22Rv1 (cell line): Measurements from ENCODE around the gene LRRC18.

ENCODE experiments used
- ZFX ChIP-seq: fragments of 450-650 bp; IDR thresholded peaks from 2 replicates; pipeline ENCODE4 v1.6.1; 2017; ENCODE audit warnings: antibody characterized with exemption, borderline replicate concordance
- TF ChIP-seq, protein P1 (sequence below): fragments of 450-650 bp; IDR thresholded peaks from 2 replicates; pipeline ENCODE4 v1.5.1; 2017; ENCODE audit warnings: mild to moderate bottlenecking

DNA sequence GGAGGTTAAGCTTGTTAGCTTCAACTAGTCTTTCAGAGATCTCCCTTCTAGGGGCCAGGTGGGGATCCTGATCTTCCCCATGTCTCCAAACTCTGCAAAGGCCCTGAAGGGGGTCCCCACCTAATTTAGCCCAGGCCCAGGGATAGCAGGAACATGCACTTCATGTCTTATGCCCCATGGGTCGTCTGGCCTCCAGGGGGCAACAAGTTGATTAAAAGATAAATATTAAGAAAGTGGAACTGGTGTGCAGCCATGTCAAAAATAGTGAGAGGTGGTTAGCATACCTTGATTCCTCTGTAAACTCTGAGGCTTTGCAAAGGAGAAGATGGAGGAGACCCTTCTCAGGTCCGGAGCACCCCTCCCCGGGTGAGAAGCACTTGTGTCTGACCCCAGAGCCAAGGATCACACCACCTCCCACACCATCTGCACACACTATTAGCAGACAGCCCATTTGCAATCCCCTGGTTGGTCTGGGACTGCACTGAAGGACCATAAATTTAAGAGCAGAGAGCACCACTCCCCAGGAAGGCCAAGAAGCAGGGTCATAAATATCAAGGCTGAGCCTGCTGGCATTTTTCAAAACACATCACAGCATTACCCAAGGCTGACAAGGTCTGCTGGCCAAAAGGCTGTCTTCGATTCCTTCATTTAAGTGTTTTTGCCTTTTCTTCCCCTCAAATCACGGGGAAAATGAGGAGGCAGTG, 44.2 kb upstream of the LRRC18 start:
- TF ChIP-seq, protein P1, sequence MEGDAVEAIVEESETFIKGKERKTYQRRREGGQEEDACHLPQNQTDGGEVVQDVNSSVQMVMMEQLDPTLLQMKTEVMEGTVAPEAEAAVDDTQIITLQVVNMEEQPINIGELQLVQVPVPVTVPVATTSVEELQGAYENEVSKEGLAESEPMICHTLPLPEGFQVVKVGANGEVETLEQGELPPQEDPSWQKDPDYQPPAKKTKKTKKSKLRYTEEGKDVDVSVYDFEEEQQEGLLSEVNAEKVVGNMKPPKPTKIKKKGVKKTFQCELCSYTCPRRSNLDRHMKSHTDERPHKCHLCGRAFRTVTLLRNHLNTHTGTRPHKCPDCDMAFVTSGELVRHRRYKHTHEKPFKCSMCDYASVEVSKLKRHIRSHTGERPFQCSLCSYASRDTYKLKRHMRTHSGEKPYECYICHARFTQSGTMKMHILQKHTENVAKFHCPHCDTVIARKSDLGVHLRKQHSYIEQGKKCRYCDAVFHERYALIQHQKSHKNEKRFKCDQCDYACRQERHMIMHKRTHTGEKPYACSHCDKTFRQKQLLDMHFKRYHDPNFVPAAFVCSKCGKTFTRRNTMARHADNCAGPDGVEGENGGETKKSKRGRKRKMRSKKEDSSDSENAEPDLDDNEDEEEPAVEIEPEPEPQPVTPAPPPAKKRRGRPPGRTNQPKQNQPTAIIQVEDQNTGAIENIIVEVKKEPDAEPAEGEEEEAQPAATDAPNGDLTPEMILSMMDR = no peak
- TF ChIP-seq ZFX = no peak
